ENCODE results near the gene PRR20G. TPM values are rescaled to one million over a fixed set of nuclear protein-coding genes. Genes with fewer than 3 reads are reported as not detected.

The PRR20G gene
- total RNA-seq, 2 experiments from 2014 or later: not detected

- Mint-ChIP-seq H3K36me3 (ENCODE audit: low read depth) (no peaks in the 10 kb centered on the region), H3K27me3 (peaks cover 23% of the 10 kb centered on the region), H3K9me3 (no peaks in the 10 kb centered on the region), H3K4me1 (ENCODE audit: low read depth) (no peaks in the 10 kb centered on the region), H3K4me3 (no peak overlapping the region), H3K27ac (no peak overlapping the region)
- Histone ChIP-seq H3K36me3 (ENCODE audit: insufficient read depth, low read length) (no peaks in the 10 kb centered on the region), H3K9me3 (ENCODE audit: control insufficient read depth in 1 of 2, insufficient read depth in 1 of 2, low read length in 2 of 2) (peaks cover 0 to 19% of the 10 kb centered on the region in 2 experiments), H3K4me3 (ENCODE audit: low read length) (no peak overlapping the region), H3K4me1 (ENCODE audit: insufficient read depth, low read length) (no peaks in the 10 kb centered on the region), H3K27ac (ENCODE audit: low read depth in 1 of 2, low read length in 2 of 2) (no peak overlapping the region), H3K27me3 (ENCODE audit: control insufficient read depth in 1 of 2, insufficient read depth in 2 of 2, low read length in 2 of 2) (peaks cover 0 to 8% of the 10 kb centered on the region in 2 experiments)
- ChIA-PET POLR2A (no interaction called here), CTCF (no interaction called here)
- DNase-seq: no peak
- no peak for ATAC-seq (ENCODE audit: poor library complexity)
- intact Hi-C loops (cut with DNase I, micrococcal nuclease): no loop called here
- TF ChIP-seq, protein P1, sequence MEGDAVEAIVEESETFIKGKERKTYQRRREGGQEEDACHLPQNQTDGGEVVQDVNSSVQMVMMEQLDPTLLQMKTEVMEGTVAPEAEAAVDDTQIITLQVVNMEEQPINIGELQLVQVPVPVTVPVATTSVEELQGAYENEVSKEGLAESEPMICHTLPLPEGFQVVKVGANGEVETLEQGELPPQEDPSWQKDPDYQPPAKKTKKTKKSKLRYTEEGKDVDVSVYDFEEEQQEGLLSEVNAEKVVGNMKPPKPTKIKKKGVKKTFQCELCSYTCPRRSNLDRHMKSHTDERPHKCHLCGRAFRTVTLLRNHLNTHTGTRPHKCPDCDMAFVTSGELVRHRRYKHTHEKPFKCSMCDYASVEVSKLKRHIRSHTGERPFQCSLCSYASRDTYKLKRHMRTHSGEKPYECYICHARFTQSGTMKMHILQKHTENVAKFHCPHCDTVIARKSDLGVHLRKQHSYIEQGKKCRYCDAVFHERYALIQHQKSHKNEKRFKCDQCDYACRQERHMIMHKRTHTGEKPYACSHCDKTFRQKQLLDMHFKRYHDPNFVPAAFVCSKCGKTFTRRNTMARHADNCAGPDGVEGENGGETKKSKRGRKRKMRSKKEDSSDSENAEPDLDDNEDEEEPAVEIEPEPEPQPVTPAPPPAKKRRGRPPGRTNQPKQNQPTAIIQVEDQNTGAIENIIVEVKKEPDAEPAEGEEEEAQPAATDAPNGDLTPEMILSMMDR (IDR thresholded peaks at IDR 0.05): no peak
These were observed 10.3 kb downstream of the PRR20G start for GRCh38 chr3:127277561-127277960.

GRCh38 chr3:127276995-127277394 lies 10.9 kb downstream of the PRR20G start:
- TF ChIP-seq, protein P1 (IDR thresholded peaks at IDR 0.05): no peak
- CTCF ChIA-PET: no interaction called here
- intact Hi-C loops (cut with DNase I, micrococcal nuclease): no loop called here
- no peaks in the 10 kb centered on the region for H3K9me3 Mint-ChIP-seq
- no peaks in the 10 kb centered on the region for H3K36me3 Mint-ChIP-seq (ENCODE audit: low read depth)
- DNase-seq (no peak), ATAC-seq (ENCODE audit: poor library complexity) (no peak)
- H3K9me3 ChIP-seq (ENCODE audit: control insufficient read depth in 1 of 2, insufficient read depth in 1 of 2, low read length in 2 of 2): peaks cover 0 to 19% of the 10 kb centered on the region in 2 experiments
- H3K4me3 ChIP-seq (ENCODE audit: low read length): no peak overlapping the region
- H3K36me3 ChIP-seq (ENCODE audit: insufficient read depth, low read length): no peaks in the 10 kb centered on the region
- no peaks in the 10 kb centered on the region for H3K4me1 ChIP-seq (ENCODE audit: insufficient read depth, low read length)
- H3K27me3 Mint-ChIP-seq: peaks cover 23% of the 10 kb centered on the region
- peaks cover 0 to 8% of the 10 kb centered on the region in 2 experiments for H3K27me3 ChIP-seq (ENCODE audit: control insufficient read depth in 1 of 2, insufficient read depth in 2 of 2, low read length in 2 of 2)
- no peaks in the 10 kb centered on the region for H3K4me1 Mint-ChIP-seq (ENCODE audit: low read depth)
- H3K27ac Mint-ChIP-seq: no peak overlapping the region
- POLR2A ChIA-PET: no interaction called here
- H3K27ac ChIP-seq (ENCODE audit: low read depth in 1 of 2, low read length in 2 of 2): no peak overlapping the region
- H3K4me3 Mint-ChIP-seq: no peak overlapping the region

GRCh38 chr3:127276396-127276795 lies 11.4 kb downstream of the PRR20G start:
- CTCF ChIA-PET: no interaction called here
- Mint-ChIP-seq H3K27me3 (peaks cover 23% of the 10 kb centered on the region), H3K4me3 (no peak overlapping the region), H3K36me3 (ENCODE audit: low read depth) (no peaks in the 10 kb centered on the region), H3K4me1 (ENCODE audit: low read depth) (no peaks in the 10 kb centered on the region), H3K27ac (no peak overlapping the region), H3K9me3 (no peaks in the 10 kb centered on the region)
- DNase-seq (no peak), ATAC-seq (ENCODE audit: poor library complexity) (no peak)
- intact Hi-C loops (cut with DNase I, micrococcal nuclease): no loop called here
- TF ChIP-seq, protein P1 (IDR thresholded peaks at IDR 0.05): no peak
- no peaks in the 10 kb centered on the region for H3K4me1 ChIP-seq (ENCODE audit: insufficient read depth, low read length)
- H3K36me3 ChIP-seq (ENCODE audit: insufficient read depth, low read length): no peaks in the 10 kb centered on the region
- H3K27ac ChIP-seq (ENCODE audit: low read depth in 1 of 2, low read length in 2 of 2): no peak overlapping the region
- POLR2A ChIA-PET: no interaction called here
- peaks cover 0 to 8% of the 10 kb centered on the region in 2 experiments for H3K27me3 ChIP-seq (ENCODE audit: control insufficient read depth in 1 of 2, insufficient read depth in 2 of 2, low read length in 2 of 2)
- H3K9me3 ChIP-seq (ENCODE audit: control insufficient read depth in 1 of 2, insufficient read depth in 1 of 2, low read length in 2 of 2): peaks cover 0 to 19% of the 10 kb centered on the region in 2 experiments
- H3K4me3 ChIP-seq (ENCODE audit: low read length): no peak overlapping the region
